ENCODE measurements around the gene SERGEF.

The SERGEF gene

GRCh38 chr11:17766073-17766359, 246.8 kb downstream of the SERGEF start:
- no peak for DNase-seq

- DNase-seq, result no peak
Observed at GRCh38 chr11:17765356-17766072, 247.3 kb downstream of the SERGEF start.

- no peak for DNase-seq
Observed at GRCh38 chr11:17764446-17765218, 248.2 kb downstream of the SERGEF start.

- DNase-seq, result no peak
Observed at GRCh38 chr11:17763703-17764102, 249.1 kb downstream of the SERGEF start.

- no peak for DNase-seq
Observed at GRCh38 chr11:17763244-17763643, 249.6 kb downstream of the SERGEF start.

GRCh38 chr11:17762309-17762974, 250.4 kb downstream of the SERGEF start:
- DNase-seq, result no peak

GRCh38 chr11:17760102-17761029, 252.5 kb downstream of the SERGEF start:
- DNase-seq, result no peak

GRCh38 chr11:17755891-17756290, 257.0 kb downstream of the SERGEF start:
- no peak for DNase-seq

GRCh38 chr11:17753641-17754040, 259.2 kb downstream of the SERGEF start:
- DNase-seq, result no peak

- DNase-seq, result no peak
Observed at GRCh38 chr11:17753153-17753552, 259.7 kb downstream of the SERGEF start.

- DNase-seq, result no peak
Observed at GRCh38 chr11:17752144-17752543, 260.7 kb downstream of the SERGEF start.

GRCh38 chr11:17751558-17751957, 261.3 kb downstream of the SERGEF start:
- no peak for DNase-seq

- no peak for DNase-seq
Observed at GRCh38 chr11:17750801-17751165, 262.1 kb downstream of the SERGEF start.

- DNase-seq, result no peak
Observed at GRCh38 chr11:17750013-17750800, 262.6 kb downstream of the SERGEF start.

- DNase-seq, result no peak
Observed at GRCh38 chr11:17748761-17749721, 263.8 kb downstream of the SERGEF start.

- no peak for DNase-seq
Observed at GRCh38 chr11:17748044-17748443, 264.8 kb downstream of the SERGEF start.

GRCh38 chr11:17747131-17747955, 265.5 kb downstream of the SERGEF start:
- DNase-seq, result no peak

- DNase-seq, result no peak
Observed at GRCh38 chr11:17746096-17746495, 266.8 kb downstream of the SERGEF start.

GRCh38 chr11:17745023-17745772, 267.6 kb downstream of the SERGEF start:
- DNase-seq, result no peak
